ENCODE measurements around the gene ITGA11.

DNA sequence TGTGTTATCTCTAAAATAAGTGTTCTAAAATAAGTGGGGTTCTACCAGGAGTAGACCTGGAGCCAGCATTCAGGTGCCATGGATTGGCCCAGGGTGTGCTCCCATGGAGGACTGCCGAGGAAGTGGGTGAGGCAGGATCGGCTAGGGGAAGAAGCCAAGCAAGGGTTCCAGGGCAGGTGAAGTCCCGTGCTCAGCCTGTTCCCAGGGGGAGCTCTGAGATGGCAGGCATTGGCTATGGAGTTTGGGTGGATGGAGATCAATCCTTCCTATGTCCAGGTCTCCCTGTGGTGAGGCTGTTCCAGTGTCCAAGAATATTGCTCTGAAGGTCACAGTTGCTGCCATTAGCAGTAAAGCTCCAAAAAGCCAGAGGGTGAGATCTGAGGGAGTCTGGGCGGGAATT is 46.9 kb upstream of the ITGA11 start:
- TF ChIP-seq, protein P1, sequence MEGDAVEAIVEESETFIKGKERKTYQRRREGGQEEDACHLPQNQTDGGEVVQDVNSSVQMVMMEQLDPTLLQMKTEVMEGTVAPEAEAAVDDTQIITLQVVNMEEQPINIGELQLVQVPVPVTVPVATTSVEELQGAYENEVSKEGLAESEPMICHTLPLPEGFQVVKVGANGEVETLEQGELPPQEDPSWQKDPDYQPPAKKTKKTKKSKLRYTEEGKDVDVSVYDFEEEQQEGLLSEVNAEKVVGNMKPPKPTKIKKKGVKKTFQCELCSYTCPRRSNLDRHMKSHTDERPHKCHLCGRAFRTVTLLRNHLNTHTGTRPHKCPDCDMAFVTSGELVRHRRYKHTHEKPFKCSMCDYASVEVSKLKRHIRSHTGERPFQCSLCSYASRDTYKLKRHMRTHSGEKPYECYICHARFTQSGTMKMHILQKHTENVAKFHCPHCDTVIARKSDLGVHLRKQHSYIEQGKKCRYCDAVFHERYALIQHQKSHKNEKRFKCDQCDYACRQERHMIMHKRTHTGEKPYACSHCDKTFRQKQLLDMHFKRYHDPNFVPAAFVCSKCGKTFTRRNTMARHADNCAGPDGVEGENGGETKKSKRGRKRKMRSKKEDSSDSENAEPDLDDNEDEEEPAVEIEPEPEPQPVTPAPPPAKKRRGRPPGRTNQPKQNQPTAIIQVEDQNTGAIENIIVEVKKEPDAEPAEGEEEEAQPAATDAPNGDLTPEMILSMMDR (IDR thresholded peaks at IDR 0.05): no peak
- no peak for TF ChIP-seq EZH2 (IDR thresholded peaks at IDR 0.05; ENCODE audit: borderline replicate concordance, insufficient read depth, low read depth, low read length, poor library complexity, severe bottlenecking)
